Trophoblast cell (in vitro differentiated cells and primary cell): ENCODE results near the gene MAP3K10.
A peak's percentile ranks its signal among the peaks of the same experiment; 100 is the strongest.

Experiments
- DNase-seq, 2 donors: peaks; one replicate each; pipeline ENCODE4 v3.0.0-alpha.2; 2016
- H2AFZ ChIP-seq: 2 replicates; pipeline ENCODE4 v1.6.1; 2013; ENCODE audit warnings: low read length, moderate library complexity, mild to moderate bottlenecking; ENCODE audit not compliant: insufficient read depth, poor library complexity
- H2AK5ac ChIP-seq: 2 replicates; pipeline ENCODE4 v1.6.1; 2013; ENCODE audit warnings: mild to moderate bottlenecking, low read length
- H2BK120ac ChIP-seq: 2 replicates; pipeline ENCODE4 v1.6.1; 2013; ENCODE audit warnings: low read length, mild to moderate bottlenecking, moderate library complexity; ENCODE audit not compliant: insufficient read depth, poor library complexity
- H2BK12ac ChIP-seq: 2 replicates; pipeline ENCODE4 v1.6.1; 2013; ENCODE audit warnings: mild to moderate bottlenecking, low read length, moderate library complexity
- H2BK5ac ChIP-seq: 2 replicates; pipeline ENCODE4 v1.6.1; 2013; ENCODE audit warnings: low read length, low read depth, moderate library complexity, mild to moderate bottlenecking; ENCODE audit not compliant: poor library complexity
- H3K14ac ChIP-seq: 2 replicates; pipeline ENCODE4 v1.6.1; 2013; ENCODE audit warnings: mild to moderate bottlenecking, low read length
- H3K18ac ChIP-seq: 2 replicates; pipeline ENCODE4 v1.6.1; 2013; ENCODE audit warnings: mild to moderate bottlenecking, low read length
- H3K23ac ChIP-seq: 2 replicates; pipeline ENCODE4 v1.6.1; 2013; ENCODE audit warnings: low read length
- H3K27ac ChIP-seq: 2 replicates; pipeline ENCODE4 v1.5.1; 2013; ENCODE audit warnings: low read depth, mild to moderate bottlenecking, inconsistent platforms, low read length, moderate library complexity
- H3K27me3 ChIP-seq: 2 replicates; pipeline ENCODE4 v1.6.1; 2013; ENCODE audit warnings: inconsistent platforms, mild to moderate bottlenecking, low read length, moderate library complexity; ENCODE audit not compliant: insufficient read depth
- H3K36me3 ChIP-seq, 2 experiments: 1 replicate in 1 of 2; 2 replicates in 1 of 2; pipeline ENCODE4 v1.6.1; 2013; ENCODE audit warnings: low read length in 2 of 2, mild to moderate bottlenecking in 2 of 2, moderate library complexity in 1 of 2; ENCODE audit not compliant: insufficient read depth in 2 of 2, control insufficient read depth in 1 of 2
- H3K4ac ChIP-seq: 2 replicates; pipeline ENCODE4 v1.6.1; 2013; ENCODE audit warnings: low read depth, mild to moderate bottlenecking, low read length, moderate library complexity
- H3K4me1 ChIP-seq, 2 experiments: 1 replicate in 1 of 2; 2 replicates in 1 of 2; pipeline ENCODE4 v1.6.1; 2013; ENCODE audit warnings: low read length in 2 of 2, mild to moderate bottlenecking in 2 of 2, moderate library complexity in 1 of 2; ENCODE audit not compliant: insufficient read depth in 2 of 2, control insufficient read depth in 1 of 2
- H3K4me2 ChIP-seq: 2 replicates; pipeline ENCODE4 v1.6.1; 2013; ENCODE audit warnings: inconsistent platforms, mild to moderate bottlenecking, low read length, moderate library complexity
- H3K4me3 ChIP-seq: 2 replicates; pipeline ENCODE4 v1.5.1; 2013; ENCODE audit warnings: mild to moderate bottlenecking, low read depth, low read length, inconsistent platforms
- H3K79me1 ChIP-seq: one replicate; pipeline ENCODE4 v1.6.1; 2013; ENCODE audit warnings: low read length
- H3K79me2 ChIP-seq: 2 replicates; pipeline ENCODE4 v1.6.1; 2013; ENCODE audit warnings: low read length, mild to moderate bottlenecking; ENCODE audit not compliant: control insufficient read depth, insufficient read depth, poor library complexity
- H3K9ac ChIP-seq: 2 replicates; pipeline ENCODE4 v1.6.1; 2013; ENCODE audit warnings: mild to moderate bottlenecking, low read length
- H3K9me3 ChIP-seq: 2 replicates; pipeline ENCODE4 v1.6.1; 2013; ENCODE audit warnings: low read depth, mild to moderate bottlenecking, control low read depth, inconsistent platforms, low read length; ENCODE audit not compliant: insufficient read depth
- H4K12ac ChIP-seq: 2 replicates; pipeline ENCODE4 v1.6.1; 2013; ENCODE audit warnings: low read depth, mild to moderate bottlenecking, low read length, moderate library complexity
- H4K8ac ChIP-seq: 2 replicates; pipeline ENCODE4 v1.6.1; 2013; ENCODE audit warnings: low read depth, mild to moderate bottlenecking, low read length, moderate library complexity
- H4K91ac ChIP-seq: one replicate; pipeline ENCODE4 v1.6.1; 2013; ENCODE audit warnings: low read depth, mild to moderate bottlenecking, low read length, moderate library complexity
- WGBS: extraction: QIAGEN DNeasy Blood & Tissue Kit; methylation state at CpG from one replicate; pipeline ENCODE4 v1.1.7; 2013; ENCODE audit warnings: missing lambda C conversion rate; ENCODE audit not compliant: insufficient read length, insufficient coverage; ENCODE audit errors: extremely low coverage; 5-methylcytosine and 5-hydroxymethylcytosine counted together

The MAP3K10 gene

DNA sequence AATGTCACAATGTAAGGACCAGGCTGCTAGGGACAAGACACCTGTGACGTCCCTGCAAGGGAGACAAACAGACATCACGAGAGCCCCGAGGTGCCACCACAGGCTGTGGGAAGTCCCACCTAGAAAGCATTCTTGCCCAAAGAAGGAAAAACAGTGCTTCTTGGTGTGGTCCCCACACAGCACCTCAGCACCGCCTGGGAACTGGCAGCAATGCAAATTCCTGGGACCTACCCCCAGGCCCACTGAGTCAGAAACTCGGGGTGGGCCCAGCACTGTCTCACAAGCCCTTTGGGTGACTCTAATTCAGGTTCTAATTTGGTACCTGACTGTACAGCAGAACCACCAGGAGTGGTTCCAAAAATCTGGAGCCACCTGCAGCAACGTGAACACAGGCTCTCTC is 49.1 kb downstream of the MAP3K10 start:
- H3K27ac ChIP-seq = no peak overlapping the region
- H3K4me3 ChIP-seq = peak overlapping the region; percentile 4
- H3K23ac ChIP-seq = no peak overlapping the region
- no peak overlapping the region for H4K91ac ChIP-seq
- no peak overlapping the region for H3K4ac ChIP-seq
- no peak overlapping the region for H2AFZ ChIP-seq
- no peaks in the 10 kb centered on the region for H3K79me2 ChIP-seq
- H3K9ac ChIP-seq = no peak overlapping the region
- H4K12ac ChIP-seq = no peak overlapping the region
- no peak overlapping the region for H2BK120ac ChIP-seq
- H2AK5ac ChIP-seq = no peak overlapping the region
- H3K27me3 ChIP-seq = no peaks in the 10 kb centered on the region
- H3K36me3 ChIP-seq = peaks cover 59 to 62% of the 10 kb centered on the region in 2 experiments
- no peak overlapping the region for H3K14ac ChIP-seq
- no peaks in the 10 kb centered on the region for H3K4me1 ChIP-seq
- H3K4me2 ChIP-seq = no peak overlapping the region
- H3K9me3 ChIP-seq = no peaks in the 10 kb centered on the region
- no peak overlapping the region for H2BK5ac ChIP-seq
- no peak for DNase-seq
- no peaks in the 10 kb centered on the region for H3K79me1 ChIP-seq
- H3K18ac ChIP-seq = no peak overlapping the region
- no peak overlapping the region for H2BK12ac ChIP-seq
- no peak overlapping the region for H4K8ac ChIP-seq
- no CpG with 5 or more reads among the region's 6 CpGs for WGBS

DNA sequence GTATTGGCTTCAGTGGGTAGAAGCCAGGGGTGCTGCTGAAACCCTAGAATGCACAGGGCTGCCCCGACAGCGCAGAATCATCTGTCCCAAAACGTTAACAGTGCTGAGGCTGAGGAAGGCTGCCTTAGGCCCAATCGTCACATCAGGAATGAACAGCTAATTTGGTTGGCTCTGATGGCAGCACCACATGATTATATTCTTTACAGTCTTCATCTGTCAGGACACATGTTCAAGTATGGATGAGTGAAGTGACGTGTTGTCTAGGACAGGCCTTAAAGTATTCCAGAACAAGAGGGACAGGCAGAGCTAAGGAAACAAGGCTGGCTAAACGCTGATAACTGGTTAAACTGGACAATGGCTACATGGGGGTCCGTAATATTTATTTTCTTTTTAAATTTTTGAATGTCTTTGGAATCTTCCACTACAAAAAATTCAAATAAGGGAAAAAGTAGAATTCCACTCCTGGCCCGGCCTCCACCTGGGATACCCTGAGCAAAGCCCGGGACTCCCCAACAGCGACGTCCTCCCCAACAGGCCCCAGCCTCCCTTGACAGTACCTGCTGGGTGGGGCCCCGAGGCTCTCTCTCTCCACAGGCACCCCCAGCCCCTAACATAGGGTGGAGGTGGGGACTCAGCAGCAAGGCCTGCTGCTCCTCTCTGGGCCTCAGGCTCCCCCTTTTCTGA is 50.0 kb downstream of the MAP3K10 start:
- no peak for DNase-seq
- H3K14ac ChIP-seq = no peak overlapping the region
- no peak overlapping the region for H2AFZ ChIP-seq
- H3K4me3 ChIP-seq = no peak overlapping the region
- H2BK12ac ChIP-seq = no peak overlapping the region
- H3K36me3 ChIP-seq = peaks cover 52 to 53% of the 10 kb centered on the region in 2 experiments
- H4K12ac ChIP-seq = no peak overlapping the region
- H3K9ac ChIP-seq = no peak overlapping the region
- H3K4me1 ChIP-seq = no peaks in the 10 kb centered on the region
- H3K9me3 ChIP-seq = no peaks in the 10 kb centered on the region
- H3K18ac ChIP-seq = no peak overlapping the region
- no peak overlapping the region for H3K4me2 ChIP-seq
- WGBS = no CpG with 5 or more reads among the region's 12 CpGs
- no peaks in the 10 kb centered on the region for H3K79me2 ChIP-seq
- H3K23ac ChIP-seq = no peak overlapping the region
- no peak overlapping the region for H3K4ac ChIP-seq
- H3K79me1 ChIP-seq = no peaks in the 10 kb centered on the region
- H3K27ac ChIP-seq = no peak overlapping the region
- no peak overlapping the region for H4K8ac ChIP-seq
- H2BK120ac ChIP-seq = no peak overlapping the region
- H2BK5ac ChIP-seq = no peak overlapping the region
- no peak overlapping the region for H2AK5ac ChIP-seq
- H3K27me3 ChIP-seq = no peaks in the 10 kb centered on the region
- H4K91ac ChIP-seq = no peak overlapping the region

DNA sequence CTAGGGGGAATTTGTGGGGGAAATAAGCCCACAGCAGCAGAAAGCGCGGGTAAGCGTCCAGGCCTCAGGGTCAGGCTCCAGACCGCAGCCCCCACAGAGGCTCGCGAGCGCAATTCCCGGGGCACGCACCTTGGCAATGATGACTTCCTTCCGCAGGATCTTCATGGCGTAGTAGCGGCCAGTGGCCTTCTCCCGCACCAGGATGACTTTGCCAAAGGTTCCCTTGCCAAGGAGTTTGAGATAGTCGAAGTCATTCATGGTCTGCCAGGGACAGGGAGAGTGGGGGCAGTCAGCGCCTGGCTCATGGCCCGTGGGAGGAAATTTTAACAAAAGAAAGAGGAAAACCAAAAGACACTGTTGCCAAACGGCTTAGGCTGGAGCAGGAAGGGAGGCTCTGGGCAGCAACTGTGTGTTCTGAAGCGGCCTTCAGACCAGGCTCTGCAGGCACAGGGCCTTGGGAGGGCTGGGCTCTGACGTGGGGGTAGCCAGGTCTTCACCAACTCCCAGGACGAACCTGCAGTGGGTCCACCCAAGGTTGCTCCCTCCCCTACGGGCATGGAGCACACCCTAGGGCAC is 50.7 kb downstream of the MAP3K10 start:
- DNase-seq = no peak
- peaks cover 49 to 51% of the 10 kb centered on the region in 2 experiments for H3K36me3 ChIP-seq
- no CpG with 5 or more reads among the region's 21 CpGs for WGBS

DNA sequence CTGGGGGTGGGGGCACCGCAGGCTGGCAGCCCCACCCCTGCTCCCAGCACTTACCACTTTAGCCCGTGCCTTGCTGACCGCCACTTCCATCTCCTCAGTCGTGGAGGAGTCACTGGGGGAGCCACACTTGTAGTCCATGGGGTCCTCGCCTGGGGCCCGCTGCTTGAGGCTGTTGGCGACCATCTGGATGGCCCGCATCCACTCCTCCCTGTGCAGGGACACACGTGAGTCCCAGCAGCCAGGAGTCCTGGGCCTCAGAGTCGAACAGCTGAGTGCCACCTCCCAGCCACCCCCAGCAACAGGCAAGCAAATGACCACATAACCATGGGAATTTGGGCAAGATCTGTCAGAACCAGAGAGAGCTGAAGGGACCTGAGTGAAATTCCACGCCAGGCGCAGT is 51.3 kb downstream of the MAP3K10 start:
- Histone ChIP-seq H2AFZ (no peak overlapping the region), H3K36me3 (peaks cover 46 to 47% of the 10 kb centered on the region in 2 experiments), H3K23ac (no peak overlapping the region), H3K18ac (no peak overlapping the region), H4K12ac (no peak overlapping the region), H3K4me1 (no peaks in the 10 kb centered on the region), H2BK5ac (no peak overlapping the region), H3K27ac (no peak overlapping the region), H3K14ac (no peak overlapping the region), H2BK120ac (no peak overlapping the region), H3K27me3 (no peaks in the 10 kb centered on the region), H4K91ac (no peak overlapping the region), H4K8ac (no peak overlapping the region), H3K4ac (no peak overlapping the region), H3K9ac (no peak overlapping the region), H3K4me2 (no peak overlapping the region), H3K79me2 (no peaks in the 10 kb centered on the region), H3K79me1 (no peaks in the 10 kb centered on the region), H3K9me3 (no peaks in the 10 kb centered on the region), H2BK12ac (no peak overlapping the region), H3K4me3 (no peak overlapping the region), H2AK5ac (no peak overlapping the region)
- no peak for DNase-seq
- WGBS = no CpG with 5 or more reads among the region's 12 CpGs

More for the DNA sequence above, 50.7 kb downstream of the MAP3K10 start:
- H3K9ac ChIP-seq = no peak overlapping the region
- H3K4me2 ChIP-seq = no peak overlapping the region
- H3K4me3 ChIP-seq = no peak overlapping the region
- H4K91ac ChIP-seq = no peak overlapping the region
- H3K18ac ChIP-seq = no peak overlapping the region
- H2BK120ac ChIP-seq = no peak overlapping the region
- no peaks in the 10 kb centered on the region for H3K79me2 ChIP-seq
- H2BK12ac ChIP-seq = no peak overlapping the region
- no peak overlapping the region for H2AFZ ChIP-seq
- H3K4me1 ChIP-seq = no peaks in the 10 kb centered on the region
- no peaks in the 10 kb centered on the region for H3K79me1 ChIP-seq
- H3K23ac ChIP-seq = no peak overlapping the region
- H2BK5ac ChIP-seq = no peak overlapping the region
- H3K4ac ChIP-seq = no peak overlapping the region
- H4K12ac ChIP-seq = no peak overlapping the region
- H3K9me3 ChIP-seq = no peaks in the 10 kb centered on the region
- H3K14ac ChIP-seq = no peak overlapping the region
- no peaks in the 10 kb centered on the region for H3K27me3 ChIP-seq
- H4K8ac ChIP-seq = no peak overlapping the region
- H3K27ac ChIP-seq = no peak overlapping the region
- H2AK5ac ChIP-seq = no peak overlapping the region
